CD4-positive, alpha-beta memory T cell (primary cell): ENCODE measurements around the gene ANKRD39. TPM values are rescaled to one million over a fixed set of nuclear protein-coding genes. Genes with fewer than 3 reads are reported as not detected.

Source experiments
- CTCF ChIA-PET: fragments of 350-600 bp; sonication (Branson Sonifier 250); formaldehyde crosslinking; loops from one replicate; lab custom pipeline; 2021; ENCODE audit warnings: inconsistent platforms; ENCODE audit not compliant: partially characterized antibody; lab: Charles Lee
- POLR2A ChIA-PET: fragments of 350-600 bp; sonication (Branson Sonifier 250); formaldehyde crosslinking; loops from one replicate; lab custom pipeline; 2021; ENCODE audit not compliant: partially characterized antibody; lab: Charles Lee
- DNase-seq, 5 donors: peaks; one replicate each; pipeline versions ENCODE4 v3.0.0 to v3.0.0-alpha.2; 2020 to 2022; ENCODE audit warnings: mixed read lengths in 1 of 5
- H3K27ac ChIP-seq: one replicate; pipeline ENCODE4 v1.7.0; 2013; ENCODE audit warnings: low read depth, low read length
- H3K27me3 ChIP-seq: 2 replicates; pipeline ENCODE4 v1.7.0; 2013; ENCODE audit warnings: mild to moderate bottlenecking, low read length, moderate library complexity; ENCODE audit not compliant: insufficient read depth
- H3K36me3 ChIP-seq: 2 replicates; pipeline ENCODE4 v1.7.0; 2013; ENCODE audit warnings: mild to moderate bottlenecking, low read length, moderate library complexity; ENCODE audit not compliant: insufficient read depth
- H3K4me1 ChIP-seq: 2 replicates; pipeline ENCODE4 v1.7.0; 2013; ENCODE audit warnings: mild to moderate bottlenecking, low read length, moderate library complexity; ENCODE audit not compliant: insufficient read depth
- H3K4me3 ChIP-seq, 2 donors: one replicate each; pipeline ENCODE4 v1.7.0; 2013; ENCODE audit warnings: low read length in 2 of 2, mild to moderate bottlenecking in 1 of 2
- H3K9me3 ChIP-seq, 2 donors: one replicate each; pipeline ENCODE4 v1.7.0; 2013; ENCODE audit warnings: low read length in 2 of 2, control low read depth in 1 of 2; ENCODE audit not compliant: control insufficient read depth in 1 of 2
- H3K27ac Mint-ChIP-seq, 7 donors: one replicate each; pipeline ENCODE4 v1.8.0; 2020 to 2021; ENCODE audit warnings: mixed read lengths in 7 of 7, mild to moderate bottlenecking in 6 of 7, inconsistent platforms in 3 of 7, moderate library complexity in 3 of 7
- H3K27me3 Mint-ChIP-seq, 2 donors: one replicate each; pipeline ENCODE4 v1.8.0; 2020 to 2021; ENCODE audit warnings: mixed read lengths in 2 of 2
- H3K36me3 Mint-ChIP-seq, 2 donors: one replicate each; pipeline ENCODE4 v1.8.0; 2020 to 2021; ENCODE audit warnings: mixed read lengths in 2 of 2, inconsistent platforms in 1 of 2, mild to moderate bottlenecking in 1 of 2
- H3K4me1 Mint-ChIP-seq, 4 donors: one replicate each; pipeline ENCODE4 v1.8.0; 2020 to 2021; ENCODE audit warnings: mixed read lengths in 4 of 4, mild to moderate bottlenecking in 1 of 4
- H3K4me3 Mint-ChIP-seq, 8 donors: one replicate each; pipeline ENCODE4 v1.8.0; 2020 to 2021; ENCODE audit warnings: mixed read lengths in 8 of 8, mild to moderate bottlenecking in 7 of 8, moderate library complexity in 6 of 8, inconsistent platforms in 3 of 8
- H3K9me3 Mint-ChIP-seq, 8 donors: one replicate each; pipeline ENCODE4 v1.8.0; 2020 to 2021; ENCODE audit warnings: mixed read lengths in 8 of 8, mild to moderate bottlenecking in 5 of 8, inconsistent platforms in 3 of 8, moderate library complexity in 1 of 8
- intact Hi-C: fragments of 100-400 bp; cut with micrococcal nuclease; formaldehyde crosslinking; loops from one replicate; pipeline ENCODE4 v1.15.1; 2023
- polyA plus RNA-seq, 2 donors: library from polyadenylated mRNA; unstranded; fragments of 300-500 nt; fragmentation: Illumina TruSeq; gene quantifications; one replicate each; pipeline ENCODE4 v1.2.3, GENCODE V29; 2021
- total RNA-seq, 2 experiments: library from RNA; stranded (reverse); gene quantifications; one replicate each; pipeline ENCODE4 v1.2.3, GENCODE V29; 2021

Gene ANKRD39
- total and polyA plus RNA-seq, 4 experiments from 2014 or later: 18.7 to 42.5 (median 24.4) TPM

GRCh38 chr2:96898641-96899412 lies 41.0 kb upstream of the ANKRD39 start:
- intact Hi-C loops: no loop called here
- POLR2A ChIA-PET: interaction anchor here (0.6 kb wide), 1 partner anchor 35 kb away, joined by 4 read pairs; no protein-coding TSS in a partner anchor
- CTCF ChIA-PET: interaction anchor here (0.7 to 1.7 kb wide), 3 partner anchors 41 to 52 kb away, joined by 4 to 6 read pairs (median 6); partner anchors contain the start of gene ANKRD39

DNA sequence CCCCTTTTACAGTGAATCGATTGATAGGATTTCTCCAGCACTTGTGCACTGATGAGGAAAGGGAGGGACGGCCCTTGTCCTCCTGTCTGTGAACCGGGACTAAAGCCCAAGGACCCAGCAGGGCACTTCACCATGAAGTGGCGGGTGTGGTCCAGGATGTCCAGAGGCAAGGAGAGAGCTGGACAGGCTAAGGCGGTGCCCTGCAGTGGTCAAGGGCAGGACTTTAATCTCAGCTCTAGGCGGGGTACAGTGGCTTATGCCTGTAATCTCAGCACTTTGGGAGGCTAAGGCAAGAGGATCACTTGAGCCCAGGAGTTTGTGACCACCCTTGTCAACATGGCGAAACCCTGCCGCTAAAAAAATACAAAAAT lies 40.3 kb upstream of the ANKRD39 start:
- Mint-ChIP-seq H3K4me1 (peaks cover 19 to 42% (median 32%) of the 10 kb centered on the region in 4 donors), H3K36me3 (no peaks in the 10 kb centered on the region), H3K27me3 (no peaks in the 10 kb centered on the region), H3K27ac (peak overlapping the region in 1 of 7 donors; percentile 39), H3K9me3 (no peaks in the 10 kb centered on the region), H3K4me3 (no peak overlapping the region)
- POLR2A ChIA-PET: no interaction called here
- CTCF ChIA-PET: no interaction called here
- Histone ChIP-seq H3K27ac (no peak overlapping the region), H3K9me3 (no peaks in the 10 kb centered on the region), H3K4me3 (no peak overlapping the region), H3K27me3 (no peaks in the 10 kb centered on the region), H3K4me1 (peaks cover 28% of the 10 kb centered on the region), H3K36me3 (no peaks in the 10 kb centered on the region)
- intact Hi-C loops: no loop called here
- no peak for DNase-seq

More at GRCh38 chr2:96898641-96899412, 41.0 kb upstream of the ANKRD39 start:
- H3K4me1 ChIP-seq: peaks cover 28% of the 10 kb centered on the region
- H3K4me3 ChIP-seq: no peak overlapping the region
- no peaks in the 10 kb centered on the region for H3K9me3 Mint-ChIP-seq
- no peak for DNase-seq
- H3K27me3 ChIP-seq: no peaks in the 10 kb centered on the region
- H3K27me3 Mint-ChIP-seq: no peaks in the 10 kb centered on the region
- H3K27ac ChIP-seq: no peak overlapping the region
- H3K27ac Mint-ChIP-seq: peak overlapping the region in 4 of 7 donors; percentile 9 to 72 (median 56)
- no peaks in the 10 kb centered on the region for H3K36me3 ChIP-seq
- peak overlapping the region in 1 of 8 donors; percentile 31 for H3K4me3 Mint-ChIP-seq
- H3K4me1 Mint-ChIP-seq: peaks cover 21 to 37% (median 30%) of the 10 kb centered on the region in 4 donors
- no peaks in the 10 kb centered on the region for H3K9me3 ChIP-seq
- H3K36me3 Mint-ChIP-seq: no peaks in the 10 kb centered on the region

- Mint-ChIP-seq H3K27ac (peak overlapping the region in 4 of 7 donors; percentile 19 to 79 (median 54)), H3K4me3 (peak overlapping the region in 1 of 8 donors; percentile 54), H3K4me1 (peaks cover 23 to 47% (median 35%) of the 10 kb centered on the region in 4 donors), H3K27me3 (no peaks in the 10 kb centered on the region), H3K36me3 (no peaks in the 10 kb centered on the region), H3K9me3 (no peaks in the 10 kb centered on the region)
- intact Hi-C loops: no loop called here
- no peak overlapping the region for H3K27ac ChIP-seq
- no peaks in the 10 kb centered on the region for H3K27me3 ChIP-seq
- H3K4me1 ChIP-seq: peaks cover 31% of the 10 kb centered on the region
- DNase-seq: no peak
- H3K36me3 ChIP-seq: no peaks in the 10 kb centered on the region
- ChIA-PET CTCF (interaction anchor here (0.9 kb wide), 1 partner anchor 29 kb away, joined by 3 read pairs; no protein-coding TSS in a partner anchor), POLR2A (interaction anchor here (0.7 to 3.2 kb wide), 2 partner anchors 15 to 27 kb away, joined by 3 to 23 read pairs; no protein-coding TSS in a partner anchor)
- no peak overlapping the region for H3K4me3 ChIP-seq
- H3K9me3 ChIP-seq: no peaks in the 10 kb centered on the region
Measured at GRCh38 chr2:96897491-96898134, 39.8 kb upstream of the ANKRD39 start.

DNA sequence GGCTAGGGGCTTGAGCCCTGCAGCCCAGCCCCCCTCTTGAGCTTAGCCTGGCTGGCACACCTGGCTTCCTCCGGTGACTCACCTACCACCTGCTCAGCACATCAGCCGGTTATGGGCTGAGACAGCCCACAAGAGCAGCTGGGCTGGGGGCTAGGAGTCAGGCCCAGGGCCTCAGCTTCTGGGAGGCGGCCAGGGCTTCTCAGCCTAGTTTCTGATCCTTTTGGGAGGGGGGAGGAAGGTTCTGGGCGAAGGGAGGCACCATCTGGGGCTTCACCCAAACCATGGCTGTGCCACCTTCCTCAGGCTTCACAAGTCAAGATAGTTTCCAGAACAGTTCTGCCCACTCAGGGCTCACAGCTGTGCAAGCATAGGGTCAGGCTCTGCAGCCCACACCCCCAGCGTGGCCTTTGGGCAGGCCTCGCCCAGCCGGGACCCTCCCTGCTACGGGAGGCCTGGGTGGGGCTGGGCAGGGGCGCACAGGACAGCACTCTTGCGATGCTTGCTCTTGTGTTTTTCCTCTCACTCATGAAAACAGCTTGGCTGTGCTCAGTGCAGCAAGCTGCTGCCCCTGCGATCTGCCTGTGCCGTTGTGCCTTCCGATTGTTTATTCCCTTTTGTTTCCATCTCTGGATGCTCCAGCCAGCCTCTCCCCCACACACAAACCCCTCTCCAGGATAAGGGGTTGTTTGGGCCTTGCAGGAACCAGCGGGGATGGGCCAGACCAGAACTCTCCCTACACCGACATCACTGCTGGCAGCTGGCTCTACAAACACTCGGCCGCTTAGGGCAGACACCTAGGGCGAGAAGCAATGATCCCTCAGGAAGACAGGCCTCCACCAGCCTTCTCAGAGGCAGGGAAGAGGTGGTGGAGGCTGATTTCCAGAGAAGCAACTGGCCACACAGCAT lies 38.2 kb upstream of the ANKRD39 start:
- Histone ChIP-seq H3K27me3 (no peaks in the 10 kb centered on the region), H3K9me3 (no peaks in the 10 kb centered on the region), H3K36me3 (no peaks in the 10 kb centered on the region), H3K4me3 (no peak overlapping the region), H3K4me1 (peaks cover 47% of the 10 kb centered on the region), H3K27ac (no peak overlapping the region)
- H3K27ac Mint-ChIP-seq: peak overlapping the region; percentile 42 to 92 (median 79)
- no peak for DNase-seq
- peaks cover 34 to 63% (median 46%) of the 10 kb centered on the region in 4 donors for H3K4me1 Mint-ChIP-seq
- intact Hi-C loops: no loop called here
- ChIA-PET POLR2A (interaction anchor here (0.8 to 3.2 kb wide), 8 partner anchors 8 to 38 kb away, joined by 3 to 23 read pairs (median 5); partner anchors contain the start of gene ANKRD39), CTCF (interaction anchor here (0.9 to 2.6 kb wide), 5 partner anchors 11 to 55 kb away, joined by 3 to 11 read pairs (median 4); partner anchors contain the start of gene ANKRD39)
- H3K4me3 Mint-ChIP-seq: peak overlapping the region in 4 of 8 donors; percentile 36 to 64 (median 41)
- H3K27me3 Mint-ChIP-seq: no peaks in the 10 kb centered on the region
- H3K9me3 Mint-ChIP-seq: no peaks in the 10 kb centered on the region
- no peaks in the 10 kb centered on the region for H3K36me3 Mint-ChIP-seq

- Mint-ChIP-seq H3K9me3 (no peaks in the 10 kb centered on the region), H3K36me3 (no peaks in the 10 kb centered on the region), H3K4me3 (peak overlapping the region in 1 of 8 donors; percentile 36), H3K27me3 (no peaks in the 10 kb centered on the region), H3K27ac (peak overlapping the region; percentile 42 to 85 (median 53)), H3K4me1 (peaks cover 40 to 71% (median 54%) of the 10 kb centered on the region in 4 donors)
- Histone ChIP-seq H3K9me3 (no peaks in the 10 kb centered on the region), H3K4me1 (peaks cover 53% of the 10 kb centered on the region), H3K27me3 (no peaks in the 10 kb centered on the region), H3K4me3 (no peak overlapping the region), H3K36me3 (no peaks in the 10 kb centered on the region), H3K27ac (no peak overlapping the region)
- intact Hi-C loops: no loop called here
- ChIA-PET POLR2A (interaction anchor here (0.8 to 3.2 kb wide), 7 partner anchors 8 to 37 kb away, joined by 3 to 23 read pairs (median 6); partner anchors contain the start of genes ANKRD39 and SEMA4C), CTCF (interaction anchor here (1.1 to 2.6 kb wide), 3 partner anchors 26 to 55 kb away, joined by 4 to 11 read pairs (median 7); partner anchors contain the start of gene ANKRD39)
- DNase-seq: no peak
Measured at GRCh38 chr2:96895032-96895745, 37.4 kb upstream of the ANKRD39 start.

GRCh38 chr2:96894151-96894531 lies 36.3 kb upstream of the ANKRD39 start:
- no peaks in the 10 kb centered on the region for H3K36me3 Mint-ChIP-seq
- no peak overlapping the region for H3K27ac Mint-ChIP-seq
- ChIA-PET CTCF (interaction anchor here (2.6 kb wide), 1 partner anchor 57 kb away, joined by 7 read pairs; no protein-coding TSS in a partner anchor), POLR2A (interaction anchor here (8.9 kb wide), 1 partner anchor 20 kb away, joined by 50 read pairs; no protein-coding TSS in a partner anchor)
- Histone ChIP-seq H3K27ac (no peak overlapping the region), H3K4me1 (peaks cover 52% of the 10 kb centered on the region), H3K9me3 (no peaks in the 10 kb centered on the region), H3K36me3 (no peaks in the 10 kb centered on the region), H3K27me3 (no peaks in the 10 kb centered on the region), H3K4me3 (no peak overlapping the region)
- no peak for DNase-seq
- no peaks in the 10 kb centered on the region for H3K27me3 Mint-ChIP-seq
- peaks cover 39 to 72% (median 54%) of the 10 kb centered on the region in 4 donors for H3K4me1 Mint-ChIP-seq
- intact Hi-C loops: no loop called here
- no peaks in the 10 kb centered on the region for H3K9me3 Mint-ChIP-seq
- no peak overlapping the region for H3K4me3 Mint-ChIP-seq
